GM19468 (cell line): ENCODE data around the gene TET3.

Experiments
- ATAC-seq: cut with Tn5 transposase; IDR thresholded peaks from one replicate; pipeline ENCODE4 v1.9.1; 2021; ENCODE audit warnings: mild to moderate bottlenecking, moderate library complexity, moderate number of reproducible peaks; ENCODE audit not compliant: unreplicated experiment; ENCODE audit errors: extremely low read depth

TET3 gene

DNA sequence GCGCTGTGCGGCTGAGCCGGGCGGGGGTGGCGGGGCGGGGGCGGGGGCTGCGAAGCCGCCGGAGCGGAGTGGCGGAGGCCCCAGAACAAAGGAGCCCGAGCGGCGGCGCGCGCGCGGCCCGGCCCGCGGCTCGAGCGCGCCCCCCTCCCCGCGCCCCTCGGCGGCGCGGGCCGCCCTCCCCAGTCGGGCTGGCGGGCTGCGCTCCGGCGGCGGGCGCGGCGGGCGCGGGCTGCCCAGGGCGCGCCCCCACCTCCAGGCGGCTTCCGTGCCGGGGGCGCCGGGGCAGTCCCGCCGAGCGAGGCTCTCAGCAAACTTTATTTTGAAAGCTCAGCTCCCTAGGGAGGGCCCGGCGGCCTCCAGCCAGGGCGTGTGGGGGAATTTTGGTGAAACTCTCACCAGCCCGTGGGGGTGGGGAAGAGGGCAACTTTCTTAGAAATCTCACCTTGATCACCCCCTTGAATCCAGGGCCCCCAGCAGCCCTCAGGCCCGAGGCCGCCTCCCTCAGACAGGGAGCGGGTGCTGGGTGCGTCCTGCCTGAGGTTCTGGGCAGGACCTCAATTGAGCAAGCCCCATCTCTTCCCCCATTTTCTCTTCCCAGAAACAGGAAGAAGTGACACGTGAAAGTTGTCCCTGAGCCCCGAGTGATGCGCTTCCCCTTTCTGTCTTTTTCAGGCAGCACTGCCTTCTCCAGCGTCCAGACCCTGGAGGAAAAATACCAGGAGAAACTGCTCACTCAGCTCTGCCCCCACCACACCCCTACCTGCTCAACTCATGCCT lies 786 bp downstream of the TET3 start:
- ATAC-seq = no peak

DNA sequence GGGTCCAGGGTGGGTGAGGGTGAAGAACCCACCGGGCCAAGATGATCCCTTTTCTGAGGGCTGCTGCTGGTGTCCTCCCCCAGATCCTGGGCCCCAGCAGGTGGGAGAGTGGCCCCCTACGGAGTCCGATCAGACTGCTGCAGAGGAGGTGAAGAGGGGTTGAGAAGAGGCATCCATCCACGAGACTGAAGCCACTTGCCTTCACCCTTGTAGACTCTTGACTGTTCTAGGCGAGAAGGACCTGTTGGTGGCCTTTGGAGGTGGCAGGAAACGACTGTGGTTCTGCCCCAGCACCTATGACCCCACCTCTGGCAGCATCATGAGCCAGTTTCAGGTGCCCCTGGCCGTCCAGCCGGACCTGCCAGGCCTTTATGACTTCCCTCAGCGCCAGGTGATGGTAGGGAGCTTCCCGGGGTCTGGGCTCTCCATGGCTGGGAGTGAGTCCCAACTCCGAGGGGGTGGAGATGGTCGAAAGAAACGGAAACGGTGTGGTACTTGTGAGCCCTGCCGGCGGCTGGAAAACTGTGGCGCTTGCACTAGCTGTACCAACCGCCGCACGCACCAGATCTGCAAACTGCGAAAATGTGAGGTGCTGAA lies 1.5 kb downstream of the TET3 start:
- no peak for ATAC-seq

DNA sequence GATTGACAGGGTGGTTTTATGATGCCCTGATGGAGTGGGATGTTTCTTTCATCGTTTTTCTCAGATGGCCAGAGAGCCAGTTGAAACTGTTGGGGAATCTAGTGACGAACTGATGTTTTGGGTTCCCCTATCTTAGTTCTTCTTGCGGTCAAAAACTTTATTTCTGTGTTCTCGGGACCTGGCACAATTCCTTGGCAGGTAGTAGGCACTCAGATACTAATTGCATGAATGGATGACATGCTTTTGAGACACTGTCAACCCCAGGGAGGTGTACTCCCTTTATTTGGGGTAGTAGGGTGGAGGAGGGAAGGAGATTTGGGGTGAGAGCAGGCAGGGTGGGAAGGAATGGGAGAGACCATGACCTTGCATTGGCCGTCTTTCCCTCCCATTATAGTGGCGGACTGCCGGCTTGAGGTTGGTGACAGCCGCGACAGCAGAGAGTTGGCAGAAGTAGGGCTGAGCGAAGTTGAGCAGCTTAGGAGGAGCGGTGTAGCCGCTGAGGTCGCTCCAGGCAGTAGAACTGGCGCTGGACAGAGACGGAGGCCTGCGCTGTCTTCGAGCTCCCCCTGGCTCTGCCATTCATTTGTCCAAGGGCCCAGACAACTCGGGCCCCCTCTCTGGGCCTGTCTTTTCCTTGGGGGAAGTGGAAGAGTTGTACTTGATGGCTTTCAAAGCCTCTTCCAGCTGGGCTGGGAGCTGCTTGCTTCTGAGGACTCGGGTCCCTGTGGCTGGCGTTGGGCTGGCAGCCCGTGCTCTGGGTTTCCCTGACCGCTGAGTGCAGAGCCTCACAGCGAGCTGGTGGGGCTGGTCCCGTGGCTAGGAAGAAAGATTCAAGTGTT lies 2.6 kb downstream of the TET3 start:
- no peak for ATAC-seq

DNA sequence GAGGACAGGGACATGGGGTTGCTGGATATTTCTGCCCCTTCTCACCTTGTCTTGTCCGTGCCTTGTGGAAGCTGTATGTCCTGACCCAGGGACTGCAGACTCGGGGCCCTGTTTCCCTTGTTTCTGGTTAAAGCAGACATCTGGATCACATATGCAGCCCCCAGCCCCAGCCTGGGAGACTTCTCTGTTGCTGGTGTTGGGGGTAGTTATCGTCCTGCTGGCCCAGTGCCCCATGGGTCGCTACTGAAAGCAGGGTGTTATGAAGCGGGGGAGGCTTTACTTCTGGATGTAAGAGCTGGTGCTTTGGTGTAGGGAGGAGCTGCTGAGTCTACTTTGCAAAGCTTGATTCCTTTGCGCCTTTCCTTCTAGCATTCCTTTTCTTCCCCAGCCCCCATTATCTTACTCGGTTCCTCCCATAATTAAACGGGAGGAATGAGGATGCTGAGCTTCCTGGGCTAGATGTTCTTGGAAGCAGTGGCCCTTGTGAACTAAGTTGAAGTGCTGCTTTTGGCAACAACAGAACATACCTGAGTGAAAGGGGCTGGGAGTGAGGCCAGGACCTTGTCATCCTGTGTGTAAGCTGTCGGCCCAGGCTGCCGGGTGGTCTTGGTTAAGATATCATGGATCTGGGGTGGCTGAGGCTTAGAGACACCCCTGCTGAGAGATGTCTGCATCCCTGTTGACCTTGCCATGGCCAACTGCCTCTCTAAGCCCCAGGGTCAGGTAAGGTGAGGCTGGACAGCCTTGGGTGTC lies 3.4 kb downstream of the TET3 start:
- ATAC-seq = no peak

DNA sequence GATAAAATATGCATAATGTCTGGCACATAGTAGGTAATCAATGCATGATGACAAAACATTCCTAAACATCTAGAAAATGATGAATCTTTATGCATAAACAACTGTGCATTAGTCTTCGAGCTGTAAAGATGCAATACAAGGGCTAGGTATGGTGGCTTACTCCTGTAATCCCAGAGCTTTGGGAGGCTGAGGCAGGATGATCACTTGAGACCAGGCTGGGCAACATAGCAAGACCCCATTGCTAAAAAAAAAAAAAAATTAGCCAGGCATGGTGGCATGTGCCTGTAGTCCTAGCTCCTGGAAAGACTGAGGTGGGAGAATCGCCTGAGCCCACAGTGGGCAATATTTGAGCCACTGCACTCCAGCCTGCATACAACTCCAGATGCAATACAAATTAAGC lies 5.3 kb downstream of the TET3 start:
- ATAC-seq = no peak

DNA sequence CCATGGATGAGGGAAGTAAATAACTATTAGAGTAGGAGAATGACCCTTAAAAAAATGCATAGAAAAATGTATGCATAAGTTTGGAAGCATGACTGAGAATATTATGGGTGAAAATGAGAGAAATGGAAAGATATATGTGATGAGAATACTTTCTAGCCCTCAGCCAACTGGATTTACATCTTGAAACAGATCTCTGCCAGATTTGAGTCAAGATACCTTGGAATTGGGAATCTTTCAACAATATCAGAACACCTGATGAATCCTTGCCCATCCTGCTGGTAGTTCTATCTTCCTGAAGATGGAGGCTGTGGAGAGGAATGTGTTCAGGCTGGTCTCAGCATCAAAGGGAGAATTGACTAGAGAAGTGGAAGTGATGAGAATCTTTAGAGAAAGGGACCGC lies 5.8 kb downstream of the TET3 start:
- ATAC-seq = no peak

DNA sequence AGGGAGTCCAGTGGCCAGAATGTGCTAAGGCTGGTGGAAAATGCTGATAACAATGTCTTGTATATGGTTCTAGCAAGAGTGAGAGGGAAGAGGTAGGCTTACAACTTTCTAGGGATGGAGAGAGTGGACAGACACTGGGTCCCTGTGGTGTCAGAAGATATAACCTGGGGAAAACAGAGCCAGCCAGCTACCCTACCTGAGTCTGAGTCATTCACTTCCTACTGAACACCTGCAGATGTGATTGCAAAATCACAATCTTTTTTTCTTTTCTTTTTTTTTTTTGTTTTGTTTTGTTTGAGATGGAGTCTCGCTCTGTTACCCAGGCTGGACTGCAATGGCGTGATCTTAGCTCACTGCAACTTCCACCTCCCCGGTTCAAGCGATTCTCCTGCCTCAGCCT lies 7.3 kb downstream of the TET3 start:
- no peak for ATAC-seq

DNA sequence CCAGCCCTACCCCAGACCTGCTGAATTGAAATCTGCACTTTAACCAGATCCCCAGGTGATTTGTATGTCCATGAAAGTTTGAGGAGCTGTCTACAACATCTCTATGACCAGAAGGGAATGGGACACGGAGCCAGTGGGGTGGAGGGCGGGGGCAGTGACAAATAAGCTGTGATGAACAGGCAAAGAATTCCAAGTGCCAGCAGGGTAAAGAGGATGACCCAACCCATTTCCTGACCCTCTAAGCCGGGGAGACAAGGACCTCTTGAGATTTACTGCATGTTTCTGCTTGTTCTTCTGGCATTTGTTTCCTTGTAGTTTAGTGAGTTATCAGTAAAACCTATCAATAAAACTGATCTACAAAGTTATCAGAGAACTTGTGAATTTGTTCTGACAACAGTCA lies 8.7 kb downstream of the TET3 start:
- ATAC-seq = no peak

DNA sequence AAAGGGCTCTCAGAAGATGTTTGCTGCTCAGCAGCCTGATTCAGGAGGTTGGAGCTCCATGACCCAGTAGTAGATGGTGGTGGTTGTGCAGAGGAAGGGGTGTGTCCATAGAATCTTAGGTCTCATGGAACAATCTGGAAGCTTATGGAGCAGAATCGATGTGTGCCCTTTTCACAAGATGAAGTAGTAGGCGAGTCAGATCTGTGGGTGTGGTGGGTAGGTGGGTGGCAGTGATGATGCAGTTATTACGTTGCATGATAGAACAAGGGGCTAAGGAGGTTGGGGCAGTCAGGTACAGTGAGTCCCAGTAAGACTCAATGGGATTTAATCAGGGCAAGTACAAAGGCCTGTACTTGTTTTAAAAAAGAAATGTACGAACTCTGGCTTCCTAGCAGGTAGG lies 9.1 kb downstream of the TET3 start:
- no peak for ATAC-seq

DNA sequence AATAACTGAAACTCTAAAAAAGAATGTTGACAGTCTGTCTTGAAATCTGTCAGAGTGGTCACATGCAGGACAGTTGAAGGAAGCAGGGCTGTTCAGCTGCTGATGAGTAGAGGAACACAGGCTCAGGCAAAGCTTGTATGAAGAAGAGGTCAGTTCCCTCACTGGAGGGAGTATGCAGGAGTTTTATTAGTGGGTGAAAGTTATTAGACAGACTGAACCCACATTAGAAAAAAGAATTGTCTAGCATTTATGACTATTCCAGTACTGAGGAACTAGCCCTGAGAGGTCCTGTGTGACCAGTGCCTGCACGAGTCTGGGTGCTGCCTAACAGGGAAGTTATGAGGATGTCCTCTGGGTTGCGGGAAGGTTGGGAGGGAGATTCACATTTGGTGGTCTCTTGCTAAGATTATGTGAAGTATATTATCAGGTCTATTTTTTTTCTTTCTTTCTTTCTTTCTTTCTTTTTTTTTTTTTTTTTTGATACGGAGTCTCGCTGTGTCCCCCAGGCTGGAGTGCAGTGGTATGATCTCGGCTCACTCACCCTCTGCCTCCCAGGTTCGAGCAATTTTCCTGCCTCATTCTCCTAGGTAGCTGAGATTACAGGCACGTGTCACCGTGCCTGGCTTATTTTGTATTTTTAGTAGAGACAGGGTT lies 9.6 kb downstream of the TET3 start:
- no peak for ATAC-seq

DNA sequence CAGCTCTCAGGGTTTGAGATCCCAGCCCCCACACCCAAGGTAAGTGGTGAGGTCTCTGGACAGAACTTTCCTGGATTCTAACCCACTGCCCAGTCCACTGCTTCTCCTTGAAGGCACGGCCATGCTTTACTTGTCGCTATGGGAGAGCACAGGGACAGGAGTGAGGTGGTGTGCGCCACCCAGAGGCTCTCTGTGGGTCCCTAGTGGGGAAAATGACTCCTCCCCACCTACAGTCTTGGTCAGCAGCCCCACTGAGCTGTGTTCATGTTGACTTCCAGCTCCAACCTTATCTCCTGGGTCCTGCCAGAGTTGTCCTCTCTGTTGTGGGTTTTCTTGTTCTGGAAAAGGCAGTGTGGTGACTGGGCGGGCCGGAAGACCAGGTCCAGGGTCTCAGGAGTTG lies 11.1 kb downstream of the TET3 start:
- no peak for ATAC-seq

DNA sequence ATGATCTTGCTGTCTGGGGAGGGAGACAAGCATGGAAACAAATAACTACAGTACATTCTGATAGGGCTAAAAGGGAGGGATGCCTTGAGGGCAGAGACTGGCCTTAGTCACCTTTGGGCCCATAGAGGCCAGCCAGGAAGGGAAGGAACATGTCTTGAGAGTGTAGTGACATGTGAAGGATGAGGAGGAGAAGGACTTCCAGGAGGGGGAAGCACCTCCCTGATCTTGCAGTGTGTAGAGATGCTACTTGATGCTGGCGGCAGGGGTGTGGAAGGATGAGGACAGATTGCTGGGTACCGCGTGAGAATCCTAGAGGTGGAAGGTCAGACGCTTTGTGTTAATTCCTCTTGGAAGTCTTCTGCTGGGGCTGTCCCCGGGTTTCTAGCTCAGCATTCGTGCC lies 13.1 kb downstream of the TET3 start:
- ATAC-seq = no peak

DNA sequence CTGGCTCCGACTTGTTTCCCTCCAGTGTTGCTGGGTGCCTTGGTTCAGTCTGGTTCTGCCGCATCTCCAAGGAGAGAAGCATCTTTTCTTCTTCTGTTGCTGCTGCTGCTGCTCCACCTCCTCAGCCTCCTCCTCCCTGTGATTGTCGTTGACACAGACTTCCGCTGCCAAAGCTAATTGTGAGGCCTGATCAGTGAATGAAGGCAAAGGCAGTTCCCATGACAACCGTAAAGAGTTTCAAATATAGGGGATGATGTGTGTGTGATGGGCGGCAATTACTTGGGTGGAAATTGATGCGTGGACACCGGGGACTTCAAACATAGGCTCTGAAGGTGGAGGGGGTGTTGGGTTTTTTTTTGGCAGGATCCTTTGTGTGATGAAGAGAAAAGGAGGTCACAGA lies 13.7 kb downstream of the TET3 start:
- ATAC-seq = no peak

DNA sequence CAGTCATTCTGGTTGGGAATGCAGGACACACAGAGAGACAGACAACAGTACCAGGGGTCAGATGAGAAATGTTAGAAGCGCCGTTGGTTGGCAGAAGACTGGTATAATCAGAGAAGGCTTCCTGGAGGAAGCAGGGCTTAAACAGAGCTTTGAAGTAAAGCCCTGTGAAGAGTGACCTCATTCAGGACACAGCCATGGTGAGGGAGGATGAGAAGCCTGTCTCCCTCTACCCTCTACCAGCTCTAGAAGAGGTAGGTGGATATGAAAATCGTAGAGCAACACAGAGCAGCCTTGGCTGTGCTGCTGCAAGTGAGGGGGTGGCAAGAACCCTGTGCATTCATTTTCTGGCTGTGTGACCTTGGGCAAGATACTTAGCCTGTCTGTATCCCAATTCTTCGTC lies 14.2 kb downstream of the TET3 start:
- no peak for ATAC-seq

DNA sequence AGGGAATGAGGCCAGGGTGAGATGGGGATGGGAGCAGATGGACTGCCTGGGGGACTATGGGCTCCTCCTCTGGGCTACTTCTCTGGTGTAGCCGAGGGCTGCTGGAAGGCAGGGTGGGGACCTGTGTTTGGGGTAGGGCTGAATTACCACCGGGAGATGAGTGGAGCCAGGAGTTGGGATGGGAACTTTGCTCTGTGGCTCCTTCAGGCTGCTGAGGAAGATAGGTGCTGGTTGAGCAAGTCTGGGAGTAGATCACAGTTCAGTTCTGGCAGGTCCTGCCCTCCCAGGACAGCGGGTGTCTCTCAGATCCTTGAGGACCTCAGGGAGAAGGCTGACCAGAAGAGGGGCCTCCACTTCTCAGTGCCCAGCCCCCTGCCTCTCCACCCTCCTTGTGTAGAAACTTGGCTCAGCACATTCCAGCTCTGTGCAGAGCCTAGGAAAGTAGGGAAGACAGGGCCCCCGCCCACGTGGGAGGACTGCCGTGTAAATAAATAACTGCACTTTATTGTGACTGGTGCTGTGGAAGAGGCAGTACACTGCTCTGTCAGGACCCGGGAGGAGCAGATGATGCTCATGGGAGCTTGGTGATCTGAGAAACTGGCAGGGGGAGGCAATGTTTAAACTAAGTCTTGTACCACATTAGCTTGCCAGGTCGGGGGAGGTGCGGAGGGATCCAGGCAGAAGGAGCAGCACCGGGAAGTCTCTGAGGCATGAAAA lies 15.3 kb downstream of the TET3 start:
- no peak for ATAC-seq

DNA sequence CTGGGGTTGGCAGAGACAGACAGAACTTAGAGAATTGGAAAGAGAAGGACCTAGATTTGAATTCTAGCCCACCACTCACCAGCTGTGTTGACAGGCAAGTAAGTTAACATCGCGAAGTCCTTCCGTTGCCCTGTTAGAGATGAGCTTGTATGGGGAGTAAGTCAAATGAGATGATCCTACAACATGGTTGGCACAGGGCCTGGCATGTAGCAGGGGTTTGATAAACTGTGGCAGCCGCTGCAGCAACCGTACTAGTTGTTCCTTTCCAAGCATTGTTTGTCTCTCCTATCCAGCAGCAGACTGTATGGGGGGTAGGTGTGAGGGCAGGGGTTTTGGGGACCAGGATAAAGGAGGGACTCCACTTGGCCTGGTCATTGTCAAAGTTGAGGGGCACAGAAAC lies 16.0 kb downstream of the TET3 start:
- ATAC-seq = no peak

DNA sequence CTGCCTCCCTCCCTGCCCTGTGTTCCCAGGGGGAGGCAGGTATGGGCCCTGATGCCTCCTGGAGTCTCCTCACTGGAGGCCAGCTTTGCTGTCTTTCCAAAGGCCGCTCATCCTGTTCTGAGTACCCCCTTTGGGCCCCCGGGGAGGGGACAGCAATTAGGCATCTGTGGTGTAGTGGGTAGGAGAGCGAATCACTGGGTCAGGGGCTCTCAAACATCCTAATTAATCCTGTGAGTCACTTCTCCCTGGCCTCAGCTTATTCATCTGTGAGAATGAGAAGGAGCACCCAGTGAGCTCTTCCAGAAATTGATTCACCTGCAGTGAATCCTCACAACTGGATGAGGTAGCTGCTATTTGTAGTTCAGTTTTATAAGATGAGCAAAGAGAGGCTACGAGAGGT lies 16.4 kb downstream of the TET3 start:
- no peak for ATAC-seq

DNA sequence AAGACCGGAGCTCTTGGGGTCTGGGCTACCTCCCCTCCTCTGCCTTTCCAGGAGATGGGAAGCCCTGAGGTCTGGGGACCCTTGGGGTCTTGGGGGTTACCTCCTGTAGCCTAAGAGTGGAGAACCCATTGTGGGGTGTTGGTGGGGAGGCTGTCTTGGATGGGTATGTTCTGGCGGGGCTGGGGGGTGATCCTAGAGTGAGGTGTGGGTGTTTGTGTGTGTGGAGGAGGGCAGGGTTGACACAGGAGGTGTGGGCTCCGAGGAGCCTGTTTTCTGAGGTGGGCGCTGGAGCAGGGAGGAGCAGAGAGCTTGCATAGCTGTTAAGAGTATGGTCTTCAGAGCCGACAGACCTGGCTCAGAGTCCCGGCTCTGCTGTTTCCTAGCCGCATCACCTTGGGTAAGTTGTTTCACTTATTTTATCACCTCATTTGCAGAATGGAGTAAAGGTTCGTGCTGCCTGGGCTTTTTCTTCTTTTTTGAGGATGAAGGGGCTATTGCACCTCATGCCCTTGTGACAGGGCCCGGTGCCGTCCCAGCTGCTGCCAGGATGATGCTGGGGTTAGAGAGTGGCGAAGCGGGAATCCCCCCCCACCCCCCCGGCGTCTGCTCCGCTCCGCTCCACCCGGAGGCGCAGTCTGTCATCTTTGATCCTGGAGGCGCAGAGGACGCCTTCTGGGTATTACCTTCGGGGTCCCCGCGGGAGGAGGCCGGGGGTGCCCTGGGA lies 17.2 kb downstream of the TET3 start:
- ATAC-seq = no peak
